LNCAP (cell line): ENCODE data around the gene FES.

Experiments
- CTCF ChIP-seq: fragments of 450-650 bp; IDR thresholded peaks from 2 replicates; pipeline ENCODE4 v1.5.1; 2017; ENCODE audit warnings: mild to moderate bottlenecking

Gene FES

GRCh38 chr15:90863987-90864386 lies 20.3 kb upstream of the FES start:
- TF ChIP-seq CTCF, result no peak

- no peak for TF ChIP-seq CTCF
Measured at GRCh38 chr15:90864507-90864906, 19.8 kb upstream of the FES start.

- no peak for TF ChIP-seq CTCF
Measured at GRCh38 chr15:90865702-90866101, 18.6 kb upstream of the FES start.

- no peak for TF ChIP-seq CTCF
Measured at GRCh38 chr15:90866161-90866715, 18.1 kb upstream of the FES start.

GRCh38 chr15:90866800-90867199 lies 17.5 kb upstream of the FES start:
- no peak for TF ChIP-seq CTCF

- no peak for TF ChIP-seq CTCF
Measured at GRCh38 chr15:90868261-90868689, 16.0 kb upstream of the FES start, which contains the start of gene FURIN. Gene FURIN, plus strand, starts transcription at chr15:90868588. Its CDS starts 7,153 bp downstream, at chr15:90875741.

- TF ChIP-seq CTCF, result no peak
Measured at GRCh38 chr15:90869140-90869541, 15.2 kb upstream of the FES start.
